ENCODE measurements around the gene DRC7.
"Not testable (repeated sequence)": the region's sequence is repeated elsewhere in the genome, so short reads cannot be mapped to it uniquely, and the experiment has no call there.

DRC7 gene

GRCh38 chr16:57725554-57725953 is 30.9 kb downstream of the DRC7 start:
- Mint-ChIP-seq H3K4me1 (peaks cover 16% of the 10 kb centered on the region), H3K4me3 (no peak overlapping the region), H3K36me3 (no peaks in the 10 kb centered on the region), H3K9me3 (peaks cover 13% of the 10 kb centered on the region), H3K27ac (no peak overlapping the region), H3K27me3 (peaks cover 18% of the 10 kb centered on the region)
- ATAC-seq: no peak

- Mint-ChIP-seq H3K27ac (no peak overlapping the region), H3K36me3 (no peaks in the 10 kb centered on the region), H3K4me1 (peaks cover 16% of the 10 kb centered on the region), H3K9me3 (peaks cover 13% of the 10 kb centered on the region), H3K27me3 (peaks cover 18% of the 10 kb centered on the region), H3K4me3 (no peak overlapping the region)
- ATAC-seq: no peak
Measured at GRCh38 chr16:57725976-57726375, 31.4 kb downstream of the DRC7 start.

DNA sequence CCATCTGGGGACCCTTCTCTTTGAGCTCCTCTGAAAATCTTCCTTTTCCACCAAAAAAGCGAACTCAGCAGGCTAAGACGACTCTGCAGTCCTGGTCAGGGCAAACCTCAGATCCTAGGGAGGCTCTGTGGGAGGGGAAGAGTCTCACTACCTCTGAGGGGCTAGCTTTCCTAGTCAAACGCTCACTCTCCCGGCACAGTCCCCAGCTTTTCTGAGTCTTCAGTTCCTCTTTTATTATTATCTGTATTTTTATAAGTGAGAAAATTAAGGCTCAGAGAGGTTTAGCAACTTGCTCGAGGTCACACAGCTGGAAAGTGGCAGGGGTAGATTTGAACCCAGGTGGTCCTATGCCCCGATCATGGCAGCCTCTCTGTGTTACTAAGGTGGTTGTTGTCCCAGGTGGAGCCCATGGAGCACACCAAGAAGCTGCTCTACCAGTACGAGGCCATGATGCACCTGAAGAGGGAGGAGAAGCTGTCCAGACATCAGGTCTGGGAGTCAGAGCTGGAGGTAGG is 31.9 kb downstream of the DRC7 start:
- peaks cover 16% of the 10 kb centered on the region for H3K4me1 Mint-ChIP-seq
- no peak overlapping the region for H3K27ac Mint-ChIP-seq
- no peak for ATAC-seq
- H3K27me3 Mint-ChIP-seq: peaks cover 14% of the 10 kb centered on the region
- H3K4me3 Mint-ChIP-seq: no peak overlapping the region
- peaks cover 13% of the 10 kb centered on the region for H3K9me3 Mint-ChIP-seq
- no peaks in the 10 kb centered on the region for H3K36me3 Mint-ChIP-seq

DNA sequence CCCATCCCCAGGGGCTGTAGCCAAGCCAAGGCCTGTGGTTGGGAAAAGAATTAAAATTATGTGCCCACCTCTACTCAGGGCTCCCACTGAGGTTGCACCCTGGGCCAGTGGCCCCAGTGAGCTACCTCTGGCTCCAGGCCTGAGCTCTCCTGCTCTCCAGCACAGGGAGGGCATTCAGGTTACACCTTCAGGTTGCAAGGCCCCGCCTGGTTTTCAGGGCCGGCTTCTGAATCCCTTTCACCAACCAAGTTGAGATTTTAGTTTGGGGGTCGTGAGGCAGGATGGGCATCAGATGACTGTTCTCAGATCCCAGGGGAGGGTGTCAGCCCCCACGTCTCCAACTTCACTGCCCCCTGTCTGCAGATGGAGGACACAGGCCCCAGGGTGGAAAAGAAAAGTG is 33.0 kb downstream of the DRC7 start:
- H3K4me1 Mint-ChIP-seq: peaks cover 16% of the 10 kb centered on the region
- H3K9me3 Mint-ChIP-seq: peaks cover 14% of the 10 kb centered on the region
- no peak overlapping the region for H3K4me3 Mint-ChIP-seq
- ATAC-seq: no peak
- peaks cover 2% of the 10 kb centered on the region for H3K36me3 Mint-ChIP-seq
- no peak overlapping the region for H3K27ac Mint-ChIP-seq
- H3K27me3 Mint-ChIP-seq: peaks cover 3% of the 10 kb centered on the region

DNA sequence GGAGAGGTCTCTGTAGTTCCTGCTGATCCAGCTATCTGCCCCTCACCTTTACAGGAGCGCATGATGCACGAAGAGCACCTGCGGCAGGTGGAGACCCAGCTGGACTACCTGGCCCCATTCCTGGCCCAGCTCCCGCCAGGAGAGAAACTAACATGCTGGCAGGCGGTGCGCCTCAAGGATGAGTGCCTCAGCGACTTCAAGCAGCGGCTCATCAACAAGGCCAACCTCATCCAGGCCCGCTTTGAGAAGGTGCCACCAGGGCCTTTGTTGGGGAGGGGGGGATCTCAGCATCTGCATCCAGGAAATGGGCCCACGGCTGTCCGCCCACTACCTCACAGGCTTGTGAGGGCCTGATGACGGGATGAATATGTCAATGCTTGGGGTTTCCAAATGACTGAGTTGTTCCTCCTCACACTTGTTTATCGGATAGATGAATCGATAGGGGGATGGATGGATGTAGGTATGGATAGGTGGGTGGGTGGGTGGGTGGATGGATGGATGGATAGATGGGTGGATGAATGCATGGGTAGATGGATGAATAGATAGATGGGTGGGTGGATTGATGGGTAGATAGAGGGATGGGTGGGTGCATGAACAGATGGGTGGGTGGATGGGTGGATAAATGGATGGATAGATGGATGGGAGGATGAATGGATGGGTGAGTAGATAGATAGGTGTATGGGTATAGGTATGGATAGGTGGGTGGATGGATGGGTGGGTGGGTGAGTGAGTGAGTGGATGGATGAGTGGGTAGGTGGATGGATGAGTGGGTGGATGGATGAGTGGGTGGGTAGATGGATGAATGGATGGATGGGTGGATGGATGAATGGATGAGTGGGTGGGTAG is 34.0 kb downstream of the DRC7 start:
- no peak for ATAC-seq
- peaks cover 16% of the 10 kb centered on the region for H3K4me1 Mint-ChIP-seq
- H3K36me3 Mint-ChIP-seq: peaks cover 10% of the 10 kb centered on the region
- peaks cover 16% of the 10 kb centered on the region for H3K9me3 Mint-ChIP-seq
- no peak overlapping the region for H3K27ac Mint-ChIP-seq
- no peaks in the 10 kb centered on the region for H3K27me3 Mint-ChIP-seq
- H3K4me3 Mint-ChIP-seq: no peak overlapping the region

- no peak overlapping the region for H3K4me3 Mint-ChIP-seq
Measured at GRCh38 chr16:57729182-57729484, 34.5 kb downstream of the DRC7 start.

DNA sequence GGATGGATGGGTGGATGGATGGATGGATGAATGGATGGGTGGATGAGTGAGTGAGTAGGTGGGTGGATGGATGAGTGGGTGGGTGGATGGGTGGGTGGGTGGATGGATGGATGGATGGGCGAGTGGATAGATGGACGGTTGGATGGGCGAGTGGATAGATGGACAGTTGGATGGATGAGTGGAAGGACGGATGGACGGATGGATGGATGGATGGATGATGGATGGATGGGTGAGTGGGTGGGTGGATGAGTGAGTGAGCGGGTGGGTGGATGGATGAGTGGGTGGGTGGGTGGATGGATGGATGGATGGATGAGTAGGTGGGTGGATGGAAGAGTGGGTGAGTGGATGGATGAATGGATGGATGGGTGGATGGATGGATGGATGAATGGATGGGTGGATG is 35.2 kb downstream of the DRC7 start:
- not testable (repeated sequence) for ATAC-seq, H3K36me3 Mint-ChIP-seq, H3K27me3 Mint-ChIP-seq, H3K4me3 Mint-ChIP-seq, H3K27ac Mint-ChIP-seq
- Mint-ChIP-seq H3K4me1 (peaks cover 12% of the 10 kb centered on the region), H3K9me3 (peaks cover 16% of the 10 kb centered on the region)

More at GRCh38 chr16:57729182-57729484, 34.5 kb downstream of the DRC7 start:
- Mint-ChIP-seq H3K4me1 (peaks cover 16% of the 10 kb centered on the region), H3K36me3 (peaks cover 10% of the 10 kb centered on the region), H3K9me3 (peaks cover 16% of the 10 kb centered on the region), H3K27me3 (no peaks in the 10 kb centered on the region), H3K27ac (no peak overlapping the region)
- ATAC-seq: no peak

DNA sequence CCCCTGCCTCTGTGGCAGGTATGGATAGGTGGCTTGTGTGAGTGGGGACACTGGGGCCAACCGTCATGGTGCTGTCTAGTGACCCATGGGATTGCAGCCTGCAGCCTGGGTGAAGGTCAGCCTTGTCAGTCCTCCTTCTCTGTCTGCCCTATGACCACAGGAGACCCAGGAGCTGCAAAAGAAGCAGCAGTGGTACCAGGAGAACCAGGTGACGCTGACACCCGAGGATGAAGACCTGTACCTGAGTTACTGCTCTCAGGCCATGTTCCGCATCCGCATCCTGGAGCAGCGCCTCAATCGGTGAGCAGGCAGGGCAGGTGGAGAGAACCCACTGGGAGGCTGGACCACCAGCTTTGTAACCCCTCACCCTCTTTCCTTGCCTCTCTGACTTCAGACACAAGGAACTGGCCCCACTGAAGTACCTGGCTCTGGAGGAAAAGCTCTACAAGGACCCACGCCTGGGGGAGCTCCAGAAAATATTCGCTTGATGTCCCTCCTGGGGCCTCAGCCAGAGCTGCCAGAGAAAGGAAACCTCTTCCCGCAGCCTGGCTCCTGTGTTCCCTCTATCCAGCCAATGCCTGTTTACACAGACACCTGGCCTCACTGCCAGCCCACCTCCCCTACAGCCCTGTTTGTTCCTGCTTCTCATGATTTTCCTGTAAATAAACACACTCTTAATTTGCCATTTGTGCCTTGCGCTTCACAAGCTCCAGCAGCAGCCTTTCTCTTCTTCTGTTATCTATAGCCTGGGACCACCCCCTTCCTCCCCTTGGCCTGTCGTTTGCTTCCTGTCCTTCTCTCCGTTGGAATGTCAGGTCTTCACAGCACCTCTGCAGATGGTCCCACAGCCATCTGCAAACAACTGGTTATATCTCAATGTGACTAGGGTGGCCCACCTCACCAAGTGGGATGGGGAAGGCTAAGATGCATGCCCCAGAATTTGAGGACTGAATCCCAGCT is 36.4 kb downstream of the DRC7 start:
- no peaks in the 10 kb centered on the region for H3K27me3 Mint-ChIP-seq
- ATAC-seq: no peak
- H3K4me3 Mint-ChIP-seq: no peak overlapping the region
- peaks cover 16% of the 10 kb centered on the region for H3K9me3 Mint-ChIP-seq
- no peak overlapping the region for H3K27ac Mint-ChIP-seq
- peaks cover 6% of the 10 kb centered on the region for H3K4me1 Mint-ChIP-seq
- H3K36me3 Mint-ChIP-seq: peaks cover 10% of the 10 kb centered on the region

DNA sequence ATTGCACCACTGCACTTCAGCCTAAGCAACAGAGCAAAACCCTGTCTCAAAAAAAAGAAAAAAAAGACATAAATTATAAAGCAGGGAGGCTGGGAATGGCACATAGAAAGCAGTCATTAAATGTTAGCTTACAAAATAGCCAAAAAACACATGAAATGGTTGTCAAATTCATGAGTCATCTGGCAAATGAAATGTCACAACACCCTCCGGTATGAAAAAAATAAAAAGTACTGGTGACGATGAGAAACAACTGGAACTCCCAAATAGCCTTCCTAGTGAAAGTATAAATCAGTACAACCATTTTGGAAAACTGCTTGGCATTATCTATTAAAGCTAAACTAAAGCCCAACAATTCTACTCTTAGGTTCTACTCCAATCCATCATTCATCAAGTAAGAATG is 37.4 kb downstream of the DRC7 start:
- peaks cover 10% of the 10 kb centered on the region for H3K36me3 Mint-ChIP-seq
- H3K4me3 Mint-ChIP-seq: no peak overlapping the region
- no peaks in the 10 kb centered on the region for H3K27me3 Mint-ChIP-seq
- H3K27ac Mint-ChIP-seq: no peak overlapping the region
- H3K4me1 Mint-ChIP-seq: peaks cover 15% of the 10 kb centered on the region
- no peak for ATAC-seq
- peaks cover 16% of the 10 kb centered on the region for H3K9me3 Mint-ChIP-seq

DNA sequence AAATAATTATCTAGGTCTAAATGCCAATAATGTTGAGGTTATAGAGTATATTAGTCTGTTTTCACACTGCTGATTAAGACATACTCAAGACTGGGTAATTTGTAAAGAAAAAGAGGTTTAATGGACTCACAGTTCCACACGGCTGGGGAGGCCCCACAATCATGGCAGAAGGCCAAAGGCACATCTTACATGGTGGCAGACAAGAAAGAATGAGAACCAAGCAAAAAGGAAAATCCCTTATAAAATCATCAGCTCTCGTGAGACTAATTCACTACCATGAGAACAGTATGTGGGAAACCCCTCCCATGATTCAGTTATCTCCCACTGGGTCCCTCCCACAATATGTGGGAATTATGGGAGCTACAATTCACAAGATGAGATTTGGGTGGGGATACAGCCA is 38.1 kb downstream of the DRC7 start:
- Mint-ChIP-seq H3K9me3 (peaks cover 16% of the 10 kb centered on the region), H3K4me3 (no peak overlapping the region), H3K27ac (no peak overlapping the region)

GRCh38 chr16:57734308-57734924 is 39.8 kb downstream of the DRC7 start:
- Mint-ChIP-seq H3K4me3 (peak overlapping the region; percentile 89), H3K4me1 (peaks cover 15% of the 10 kb centered on the region), H3K27ac (peak overlapping the region; percentile 91), H3K27me3 (no peaks in the 10 kb centered on the region), H3K9me3 (peaks cover 9% of the 10 kb centered on the region), H3K36me3 (peaks cover 10% of the 10 kb centered on the region)
- no peak for ATAC-seq

More for the DNA sequence above, 38.1 kb downstream of the DRC7 start:
- H3K4me1 Mint-ChIP-seq: peaks cover 15% of the 10 kb centered on the region
- peaks cover 10% of the 10 kb centered on the region for H3K36me3 Mint-ChIP-seq
- no peaks in the 10 kb centered on the region for H3K27me3 Mint-ChIP-seq
- ATAC-seq: no peak

- peak overlapping the region; percentile 91 for H3K27ac Mint-ChIP-seq
- peaks cover 10% of the 10 kb centered on the region for H3K36me3 Mint-ChIP-seq
- H3K4me3 Mint-ChIP-seq: peak overlapping the region; percentile 89
- H3K27me3 Mint-ChIP-seq: no peaks in the 10 kb centered on the region
- H3K4me1 Mint-ChIP-seq: peaks cover 15% of the 10 kb centered on the region
- peaks cover 4% of the 10 kb centered on the region for H3K9me3 Mint-ChIP-seq
- peak; percentile 95 for ATAC-seq
Measured at GRCh38 chr16:57734925-57735754, 40.5 kb downstream of the DRC7 start.

DNA sequence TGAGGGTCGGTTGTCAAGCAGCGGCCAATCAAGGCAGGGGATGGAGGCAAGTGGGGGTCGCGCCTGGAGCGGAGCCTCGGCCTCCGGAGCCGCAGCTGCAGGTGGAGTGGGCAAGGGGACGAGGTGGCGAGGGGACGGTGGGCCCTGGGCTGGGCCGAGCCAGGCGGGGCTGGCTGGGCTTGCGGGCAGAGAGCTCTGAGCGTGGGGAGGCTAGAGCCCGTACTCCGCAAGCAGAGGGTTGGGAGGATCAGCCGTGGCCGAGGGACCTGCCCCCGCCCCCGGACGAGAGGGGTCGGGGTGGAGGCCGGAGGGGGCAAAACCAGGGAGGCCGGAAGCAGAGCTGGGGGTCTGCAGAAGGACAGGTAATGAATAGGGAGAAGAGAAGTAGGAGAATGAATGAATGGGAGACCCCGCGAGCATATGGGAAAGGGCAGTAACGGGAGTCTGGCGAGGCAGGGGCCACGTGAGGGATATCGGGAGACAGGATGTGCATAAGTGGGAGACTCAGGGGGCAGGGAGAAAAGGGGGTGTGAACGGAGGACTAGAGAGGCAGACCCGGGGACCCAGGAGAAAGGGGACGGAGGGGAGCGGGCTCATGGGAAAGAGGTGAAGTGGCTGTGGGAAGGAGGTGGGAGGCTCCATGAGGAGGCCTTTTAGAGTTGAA is 41.3 kb downstream of the DRC7 start, which contains the start of gene KATNB1:
TSS of gene KATNB1 (plus strand) at position 16 of the 664 bp plus-strand sequence. CDS start 1,474 bp downstream, outside the sequence.
- ATAC-seq: peak; percentile 44
- Mint-ChIP-seq H3K9me3 (peaks cover 2% of the 10 kb centered on the region), H3K36me3 (peaks cover 10% of the 10 kb centered on the region), H3K4me3 (peak within 1 kb of the TSS; percentile 89), H3K4me1 (peaks cover 15% of the 10 kb centered on the region), H3K27ac (peak within 1 kb of the TSS; percentile 91), H3K27me3 (no peaks in the 10 kb centered on the region)

Data from stimulated activated memory B cell treated with anti-CD40 and anti-IgM and Interleukin-4, amounts not matched to agents 10 μg/mL and 1 μg/mL and 100 μg/mL, for 72 hours (primary cell).